NCI-H1092 (cell line): ENCODE measurements around the gene KCP.

Experiments used
- DNase-seq: peaks from one replicate; lab custom pipeline; 2025; lab: John Stamatoyannopoulos, UW

The KCP gene

DNA sequence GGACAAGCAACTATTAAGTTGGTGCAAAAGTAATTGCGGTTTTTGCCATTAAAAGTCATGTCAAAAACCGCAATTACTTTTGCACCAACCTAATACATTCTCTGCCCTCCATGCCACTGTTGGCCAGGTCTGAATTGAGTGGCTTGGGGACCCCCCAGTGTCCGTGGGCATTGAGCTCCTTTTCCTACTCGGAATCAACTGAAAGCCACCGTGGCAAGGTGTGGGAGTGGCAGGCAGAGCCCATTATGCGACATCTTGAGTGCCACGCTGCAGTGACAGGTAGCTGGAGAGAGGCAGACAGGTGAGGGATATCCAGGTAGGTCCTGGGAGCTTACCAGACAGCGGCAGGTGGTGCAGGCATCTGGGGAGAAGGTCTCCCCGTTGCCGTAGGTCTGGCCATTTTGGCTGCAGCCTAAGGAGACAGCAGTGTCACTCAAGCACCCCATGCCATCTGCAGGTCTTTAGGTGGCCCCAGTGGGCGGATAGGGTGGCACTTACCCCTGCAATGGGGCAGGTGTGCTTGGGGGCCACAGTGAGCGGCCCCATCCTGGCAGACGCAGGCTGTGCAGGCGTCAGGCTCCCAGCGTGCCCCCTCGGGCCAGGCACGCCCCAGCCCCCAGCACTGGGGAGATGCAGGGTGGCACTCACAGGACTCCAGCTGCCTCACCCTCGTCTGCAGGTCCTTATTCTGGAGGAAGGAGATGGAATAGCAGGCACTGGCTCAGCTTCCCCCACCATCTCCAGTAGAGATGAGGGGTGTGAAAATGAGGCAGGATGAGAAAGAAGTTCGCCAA, 3.5 kb downstream of the KCP start:
- no peak for DNase-seq

DNA sequence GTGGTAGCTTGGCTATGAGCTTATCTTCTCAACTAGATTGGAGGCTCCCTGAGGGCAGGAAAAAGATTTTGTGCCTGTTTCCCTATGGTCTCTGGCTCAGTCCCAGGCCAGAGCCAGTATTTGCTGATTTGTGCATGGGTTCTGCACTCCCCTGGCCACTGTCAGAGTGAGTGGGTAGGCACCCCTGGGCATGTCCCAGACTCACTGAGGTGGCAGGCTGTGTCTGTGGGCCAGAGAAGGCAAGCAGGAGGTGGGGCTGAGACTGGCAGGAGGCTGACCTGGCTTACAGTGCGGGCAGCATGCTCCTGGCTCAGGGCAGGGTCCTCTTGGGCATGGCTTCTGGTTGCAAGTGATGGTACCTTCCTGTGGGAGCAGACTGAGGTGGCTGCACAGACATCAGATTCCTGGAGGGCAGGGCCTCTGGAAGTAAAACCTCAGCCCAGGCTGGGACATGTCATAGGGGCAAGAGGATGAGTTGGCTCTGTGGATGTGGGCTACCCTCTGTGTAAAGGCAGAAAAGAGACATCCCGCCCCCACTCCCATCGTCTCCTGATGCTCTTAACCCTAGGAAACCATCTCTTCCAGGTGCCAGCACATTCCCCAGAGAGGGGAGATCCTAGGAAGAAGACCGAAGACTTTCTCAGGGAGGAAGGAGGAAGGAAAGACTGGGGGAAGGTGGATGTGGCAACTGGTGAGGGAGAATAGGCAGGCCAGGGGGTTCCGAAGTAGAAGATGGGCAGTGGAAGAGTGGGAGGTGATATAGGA, 4.3 kb downstream of the KCP start:
- DNase-seq = no peak

DNA sequence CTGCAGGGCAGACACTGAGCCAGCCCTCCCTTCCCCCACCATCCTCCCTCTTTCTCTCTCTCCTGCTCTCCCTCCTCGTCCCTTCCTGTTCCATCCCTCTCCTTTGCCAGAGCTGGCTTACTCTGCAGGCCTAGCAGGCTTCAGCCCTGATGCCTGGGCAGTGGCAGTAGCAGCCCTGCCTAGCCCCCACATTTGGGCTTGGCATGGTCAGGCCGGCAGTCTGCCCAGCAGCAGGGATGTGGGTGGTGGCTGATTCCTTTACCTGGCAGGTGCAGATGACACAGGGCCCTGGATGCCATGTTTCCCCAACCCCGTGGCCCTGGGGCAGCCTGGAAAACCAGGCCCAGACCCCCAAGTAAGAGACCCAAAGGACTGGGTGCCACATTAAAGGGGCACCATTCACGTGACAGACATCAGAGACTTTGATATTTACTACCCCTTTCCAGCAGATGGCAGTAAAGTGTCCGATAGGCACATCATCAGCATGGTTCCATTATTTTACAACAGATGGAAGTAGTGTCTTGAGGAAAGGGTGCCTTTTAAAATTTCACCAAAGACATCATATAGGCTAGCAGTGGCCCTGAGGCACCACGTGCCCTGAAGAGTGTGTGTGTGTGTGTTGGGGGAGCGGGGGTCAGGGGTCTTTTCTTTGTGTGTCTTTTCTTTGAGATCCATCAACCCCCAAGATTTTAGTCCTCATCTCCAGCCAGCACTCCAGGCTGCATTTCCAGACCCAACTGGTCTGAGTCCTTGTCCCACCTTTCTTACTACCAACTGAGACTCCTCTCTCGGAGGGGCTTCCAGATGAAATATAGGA, 5.9 kb downstream of the KCP start:
- peak; percentile 50 for DNase-seq

- no peak for DNase-seq
These were observed 6.7 kb downstream of the KCP start for GRCh38 chr7:128903621-128904361.

GRCh38 chr7:128902761-128903585, 7.5 kb downstream of the KCP start:
- no peak for DNase-seq

DNA sequence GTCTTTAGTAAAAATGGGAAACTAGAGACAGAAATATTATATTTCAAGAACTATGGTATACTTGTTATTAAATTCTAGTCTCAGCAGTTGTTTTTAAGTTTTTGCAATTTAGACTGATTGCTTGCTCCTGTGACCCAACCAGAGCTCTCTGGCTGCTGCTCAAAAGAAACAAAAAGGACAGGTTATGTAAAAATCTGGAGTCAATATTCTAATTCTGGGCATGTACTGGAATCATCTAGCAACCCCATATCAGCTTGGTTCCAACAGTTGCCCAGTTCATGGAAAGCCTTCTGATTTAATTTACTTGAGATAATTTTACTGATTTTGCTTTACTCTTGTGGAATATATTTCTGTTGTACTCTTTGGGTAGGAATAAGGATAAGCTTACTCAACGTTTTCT, 10.3 kb downstream of the KCP start:
- no peak for DNase-seq

DNA sequence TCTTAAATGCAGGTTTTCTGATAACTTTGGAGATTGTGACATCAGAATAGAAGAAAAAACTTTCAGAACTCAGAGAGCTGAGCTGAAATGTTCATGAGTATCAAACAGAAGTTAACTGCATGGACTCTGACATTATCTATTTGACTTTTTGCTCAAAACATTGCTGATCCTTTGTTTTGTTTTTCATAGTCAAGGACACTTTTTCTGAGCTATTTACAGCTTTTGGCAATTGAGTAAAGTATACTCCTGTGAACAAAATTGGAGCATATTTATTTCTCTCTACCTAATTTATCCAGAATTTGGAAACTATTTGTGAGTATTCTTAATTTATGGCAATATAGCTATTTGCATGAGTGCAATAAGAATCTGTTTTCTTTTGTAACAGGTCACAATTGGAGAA, 11.1 kb downstream of the KCP start:
- no peak for DNase-seq

DNA sequence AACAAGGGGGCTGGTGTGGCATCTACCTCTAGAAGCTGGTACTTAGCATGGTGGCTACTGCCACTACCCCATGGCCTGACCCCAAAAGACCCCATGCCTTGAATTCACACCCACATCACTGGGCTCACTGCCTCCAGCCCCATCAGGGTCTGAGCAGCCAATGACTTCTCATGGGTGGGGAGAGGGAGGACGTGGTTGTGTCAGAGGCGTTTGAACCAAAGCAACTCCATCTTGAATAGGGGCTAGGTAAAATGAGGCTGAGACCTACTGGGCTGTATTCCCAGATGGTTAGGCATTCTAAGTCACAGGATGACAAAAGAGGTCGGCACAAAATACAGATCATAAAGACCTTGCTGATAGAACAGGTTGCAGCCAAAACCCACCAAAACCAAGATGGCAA, 15.2 kb downstream of the KCP start:
- no peak for DNase-seq

DNA sequence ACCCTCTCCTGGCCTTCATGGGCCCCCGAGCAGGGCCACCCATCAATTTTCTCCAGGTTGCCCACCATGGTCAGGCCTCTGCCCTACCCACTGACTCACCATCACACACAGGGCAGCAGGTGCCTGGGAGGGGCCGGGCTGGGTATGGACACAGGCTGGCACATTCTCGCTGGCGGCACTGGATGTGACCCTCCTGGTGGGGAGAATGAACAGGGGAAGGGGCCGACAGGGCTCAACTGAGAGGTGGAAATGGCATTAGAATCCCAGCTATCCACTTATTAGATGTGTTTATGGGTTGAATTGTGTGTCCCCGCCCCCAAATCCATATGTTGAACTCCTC, 16.4 kb downstream of the KCP start:
- DNase-seq = no peak

DNA sequence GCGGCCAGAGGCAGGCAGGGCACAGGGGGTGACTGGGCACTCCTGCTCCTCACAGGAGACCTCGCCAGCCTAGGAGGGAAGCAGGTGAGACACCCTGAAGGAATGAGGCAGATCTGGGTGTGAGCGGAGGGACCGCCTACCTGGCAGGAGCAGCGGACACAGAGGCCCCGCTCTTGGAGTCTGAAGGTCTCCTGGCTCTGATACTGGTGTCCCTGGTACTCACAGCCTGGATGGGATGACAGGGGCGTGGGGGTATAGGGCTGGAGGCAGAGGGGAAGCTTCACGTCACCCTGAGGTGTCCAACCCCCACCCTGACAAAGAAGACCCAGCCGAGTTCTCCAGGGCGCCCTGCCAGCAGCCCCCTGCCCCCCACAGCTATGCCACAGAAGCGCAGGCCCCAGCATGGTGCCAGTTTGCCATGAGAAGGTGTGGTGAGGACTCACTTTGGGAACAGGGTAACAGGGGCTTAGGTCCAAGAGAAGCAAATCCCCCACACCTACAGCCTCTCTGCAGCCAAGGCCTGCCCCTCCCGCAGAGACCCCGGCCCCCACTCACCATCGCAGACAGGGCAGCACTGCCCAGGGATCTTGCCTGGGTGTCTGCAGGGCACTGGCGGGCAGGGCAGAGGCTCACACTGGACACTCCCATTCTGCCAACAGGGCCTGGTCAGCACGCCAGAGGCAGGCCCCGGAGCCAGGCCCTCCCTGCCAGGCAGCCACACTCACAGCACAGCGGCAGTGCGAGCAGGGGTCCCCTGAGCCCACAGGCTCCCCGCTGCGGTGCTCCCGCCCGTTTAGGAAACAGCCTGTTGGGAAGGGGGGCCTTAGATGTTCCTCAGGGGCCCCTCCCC, 17.0 kb downstream of the KCP start:
- no peak for DNase-seq

- no peak for DNase-seq
These were observed 17.8 kb downstream of the KCP start for GRCh38 chr7:128892521-128893250.

DNA sequence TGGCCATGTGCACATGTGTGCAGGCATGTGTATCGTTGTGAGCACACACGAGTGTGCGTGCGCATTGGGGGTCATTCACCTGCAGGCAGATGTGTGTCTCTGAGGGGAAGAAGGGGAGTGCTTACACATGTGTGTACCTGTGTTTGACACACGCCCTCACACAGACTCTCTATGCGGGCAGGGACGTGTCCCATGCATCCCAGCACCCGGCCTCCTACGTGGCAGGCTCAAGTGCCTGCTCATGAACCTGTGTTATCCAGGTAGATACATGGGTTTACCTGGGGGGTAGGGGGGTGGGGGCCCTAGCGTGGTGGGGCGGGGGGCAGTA, 18.6 kb downstream of the KCP start:
- no peak for DNase-seq

DNA sequence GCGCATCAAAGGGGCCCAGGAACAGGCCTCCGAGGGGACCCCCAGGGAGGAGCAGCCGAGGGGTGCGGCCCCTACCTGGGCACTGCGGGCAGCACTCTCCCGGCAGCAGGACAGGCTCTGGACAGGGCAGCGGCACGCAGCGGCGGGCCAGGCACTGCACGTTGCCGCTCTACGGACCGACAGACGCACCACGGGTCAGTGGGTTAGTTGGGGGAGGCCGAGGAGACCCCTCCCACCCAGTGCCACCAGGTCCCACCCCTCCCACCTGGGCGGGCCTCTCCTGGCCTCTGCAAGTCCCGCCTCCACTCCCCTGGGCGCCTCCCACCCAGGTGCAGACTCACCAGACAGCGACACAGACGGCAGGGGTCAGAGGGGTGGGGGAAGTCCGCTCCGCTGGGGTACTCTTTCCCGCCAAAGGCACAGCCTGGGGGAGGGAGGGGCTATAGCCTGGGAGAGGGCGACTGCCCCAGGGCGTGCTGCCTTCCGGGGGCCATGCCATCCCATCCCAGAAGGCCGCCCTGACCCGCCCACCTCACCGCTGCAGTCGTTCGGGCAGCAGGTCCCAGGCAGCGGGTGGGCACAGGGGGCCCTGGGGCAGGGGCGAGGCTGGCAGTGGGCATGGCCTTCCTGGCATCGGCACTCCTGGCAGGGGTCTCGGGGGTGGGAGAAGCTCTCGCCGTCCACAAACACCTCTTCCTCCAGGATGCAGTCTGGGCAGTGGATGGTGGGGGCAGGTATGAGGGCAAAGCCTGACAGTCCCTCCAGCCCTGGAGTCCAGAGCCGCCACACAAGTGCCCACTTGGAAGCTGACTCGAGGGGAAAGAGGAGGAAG, 19.2 kb downstream of the KCP start:
- no peak for DNase-seq

DNA sequence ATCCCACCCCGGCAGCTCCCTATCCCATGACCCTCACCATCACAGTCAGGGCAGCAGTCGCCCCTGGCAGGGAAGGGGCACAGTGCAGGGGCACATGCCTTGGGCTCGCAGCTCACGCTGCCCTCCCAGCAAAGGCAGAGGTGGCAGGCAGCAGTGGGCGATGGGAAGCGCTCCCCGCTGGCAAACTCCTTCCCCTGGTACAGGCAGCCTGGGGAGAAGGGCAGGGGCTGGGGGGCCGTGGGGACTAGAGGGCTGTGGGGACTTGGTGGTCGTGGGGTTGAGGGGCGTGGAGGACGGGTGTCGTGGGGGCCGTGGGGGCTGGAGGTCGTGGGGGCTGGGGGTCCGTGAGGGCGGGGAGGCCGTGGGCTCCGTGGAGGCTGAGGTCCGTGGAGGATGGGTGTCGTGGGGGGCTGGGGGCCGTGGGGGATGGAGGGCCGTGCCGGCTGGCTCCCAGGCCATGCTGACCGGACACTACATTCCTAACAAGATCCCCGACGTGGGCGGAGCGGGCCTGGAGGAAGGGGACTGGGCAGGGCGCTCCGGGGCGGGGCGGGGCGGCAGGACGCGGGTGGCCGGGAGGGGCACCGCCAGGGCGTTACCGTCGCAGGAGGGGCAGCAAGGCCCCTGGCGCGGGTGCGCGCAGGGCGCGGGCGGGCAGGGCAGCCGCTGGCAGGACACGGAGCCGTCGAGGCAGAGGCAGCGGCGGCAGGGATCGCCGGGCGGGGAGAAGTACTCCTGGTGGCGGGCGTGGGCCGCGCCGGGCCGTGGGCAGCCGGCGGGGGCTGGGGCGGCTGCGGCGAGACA, 20.0 kb downstream of the KCP start:
- no peak for DNase-seq

DNA sequence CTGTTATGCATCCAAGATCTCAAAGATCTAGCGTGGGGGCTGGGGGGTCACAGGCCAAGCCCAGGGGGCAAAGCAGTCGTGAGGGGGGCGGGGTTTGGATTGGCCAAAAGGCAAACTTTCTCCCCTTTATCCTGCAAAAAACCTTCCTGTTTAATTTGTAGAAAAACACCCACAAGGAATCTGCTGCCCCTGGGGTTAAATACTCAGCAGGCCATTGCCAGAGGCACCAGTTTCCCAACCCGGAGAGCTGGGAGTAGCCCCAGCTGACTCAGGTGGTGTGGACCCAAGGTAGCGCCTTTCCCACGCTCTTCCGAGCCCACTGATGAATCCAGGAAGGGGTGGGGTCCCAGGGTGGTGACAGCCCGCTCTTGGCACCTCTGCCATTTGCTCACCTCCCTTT, 21.4 kb downstream of the KCP start:
- DNase-seq = no peak

GRCh38 chr7:128888756-128889095, 21.8 kb downstream of the KCP start:
- no peak for DNase-seq

- DNase-seq = no peak
These were observed 22.3 kb downstream of the KCP start for GRCh38 chr7:128888039-128888755.
